Right ventricle myocardium superior (tissue), 1 donor: ENCODE measurements around the gene KRTAP10-8. TPM values are rescaled to one million over a fixed set of nuclear protein-coding genes. Genes with fewer than 3 reads are reported as not detected.
"Not testable (repeated sequence)": the region's sequence is repeated elsewhere in the genome, so short reads cannot be mapped to it uniquely, and the experiment has no call there.

ENCODE experiments used
- ATAC-seq: fragments of 200-7000 bp; cut with Tn5 transposase; one replicate; pipeline ENCODE4 v1.9.1; 2020; ENCODE audit warnings: mild to moderate bottlenecking; ENCODE audit not compliant: poor library complexity
- DNase-seq: peaks from one replicate; pipeline ENCODE4 v3.0.0-alpha.2; 2020
- intact Hi-C: fragments of 100-400 bp; cut with DNase I; formaldehyde crosslinking; loops from one replicate; pipeline ENCODE4 v1.11.2; 2022
- total RNA-seq: library from RNA; stranded (reverse); fragmentation: NEBNext Ultra II Directional; extraction: Animal tissue kit (Norgen Biotek cat#: 25700); gene quantifications from one replicate; pipeline ENCODE4 v1.2.1, GENCODE V29; 2021
- donor health status: DM: no; HTN: yes; CAD: no; lungs with severe emphysema.

The KRTAP10-8 gene
- total RNA-seq, 1 donor from 2014 or later = not detected

- no peak for ATAC-seq
- DNase-seq = no peak
Observed at GRCh38 chr21:44593598-44594405, 18.1 kb upstream of the KRTAP10-8 start.

GRCh38 chr21:44594406-44594916 lies 17.4 kb upstream of the KRTAP10-8 start:
- ATAC-seq (no peak), DNase-seq (no peak)
- intact Hi-C loops = no loop called here

More at GRCh38 chr21:44593598-44594405, 18.1 kb upstream of the KRTAP10-8 start:
- intact Hi-C loops = no loop called here

- intact Hi-C loops = no loop called here
- DNase-seq (no peak), ATAC-seq (no peak)
Observed at GRCh38 chr21:44595524-44595923, 16.4 kb upstream of the KRTAP10-8 start.

- intact Hi-C loops = no loop called here
- ATAC-seq (no peak), DNase-seq (no peak)
Observed at GRCh38 chr21:44596068-44596725, 15.7 kb upstream of the KRTAP10-8 start.

GRCh38 chr21:44598061-44598460 lies 13.8 kb upstream of the KRTAP10-8 start:
- intact Hi-C loops = no loop called here
- no peak for ATAC-seq
- DNase-seq = no peak

- no peak for ATAC-seq
- DNase-seq = no peak
- intact Hi-C loops = no loop called here
Observed at GRCh38 chr21:44599264-44600029, 12.4 kb upstream of the KRTAP10-8 start.

- intact Hi-C loops, ATAC-seq, DNase-seq: not testable (repeated sequence)
Observed at GRCh38 chr21:44600118-44600978, 11.5 kb upstream of the KRTAP10-8 start, which contains the start of gene KRTAP10-7. Gene KRTAP10-7, plus strand, starts transcription at chr21:44600597. Its CDS starts 25 bp downstream, at chr21:44600622.

GRCh38 chr21:44601091-44601490 lies 10.8 kb upstream of the KRTAP10-8 start:
- ATAC-seq, intact Hi-C loops, DNase-seq: not testable (repeated sequence)

- ATAC-seq (no peak), DNase-seq (no peak)
- intact Hi-C loops = no loop called here
Observed at GRCh38 chr21:44601596-44602462, 10.1 kb upstream of the KRTAP10-8 start.

GRCh38 chr21:44602463-44602850 lies 9.4 kb upstream of the KRTAP10-8 start:
- intact Hi-C loops = no loop called here
- no peak for ATAC-seq

GRCh38 chr21:44603109-44603875 lies 8.6 kb upstream of the KRTAP10-8 start:
- DNase-seq (no peak), ATAC-seq (no peak)
- intact Hi-C loops = no loop called here

More at GRCh38 chr21:44602463-44602850, 9.4 kb upstream of the KRTAP10-8 start:
- no peak for DNase-seq

GRCh38 chr21:44603911-44604310 lies 8.0 kb upstream of the KRTAP10-8 start:
- no peak for ATAC-seq
- DNase-seq = no peak
- intact Hi-C loops = no loop called here

- intact Hi-C loops = no loop called here
- ATAC-seq (no peak), DNase-seq (no peak)
Observed at GRCh38 chr21:44606495-44606894, 5.4 kb upstream of the KRTAP10-8 start.

- ATAC-seq (no peak), DNase-seq (no peak)
- intact Hi-C loops = no loop called here
Observed at GRCh38 chr21:44609193-44609592, 2.7 kb upstream of the KRTAP10-8 start.

GRCh38 chr21:44610157-44610843 lies 1.6 kb upstream of the KRTAP10-8 start:
- DNase-seq, intact Hi-C loops, ATAC-seq: not testable (repeated sequence)

- ATAC-seq = no peak
- intact Hi-C loops = no loop called here
- no peak for DNase-seq
Observed at GRCh38 chr21:44611551-44611950, 328 bp upstream of the KRTAP10-8 start.
